HG02943 (cell line): Measurements from ENCODE around the gene FAM181A.

Source experiments
- ATAC-seq: cut with Tn5 transposase; IDR thresholded peaks from one replicate; pipeline ENCODE4 v1.9.1; 2021; ENCODE audit warnings: mild to moderate bottlenecking, low read depth, moderate library complexity; ENCODE audit not compliant: unreplicated experiment

The FAM181A gene

GRCh38 chr14:93928184-93929047, 1.3 kb downstream of the FAM181A start:
- ATAC-seq = no peak

GRCh38 chr14:93929048-93929535, 1.9 kb downstream of the FAM181A start:
- ATAC-seq = no peak

GRCh38 chr14:93929657-93930056, 2.5 kb downstream of the FAM181A start:
- ATAC-seq = no peak

DNA sequence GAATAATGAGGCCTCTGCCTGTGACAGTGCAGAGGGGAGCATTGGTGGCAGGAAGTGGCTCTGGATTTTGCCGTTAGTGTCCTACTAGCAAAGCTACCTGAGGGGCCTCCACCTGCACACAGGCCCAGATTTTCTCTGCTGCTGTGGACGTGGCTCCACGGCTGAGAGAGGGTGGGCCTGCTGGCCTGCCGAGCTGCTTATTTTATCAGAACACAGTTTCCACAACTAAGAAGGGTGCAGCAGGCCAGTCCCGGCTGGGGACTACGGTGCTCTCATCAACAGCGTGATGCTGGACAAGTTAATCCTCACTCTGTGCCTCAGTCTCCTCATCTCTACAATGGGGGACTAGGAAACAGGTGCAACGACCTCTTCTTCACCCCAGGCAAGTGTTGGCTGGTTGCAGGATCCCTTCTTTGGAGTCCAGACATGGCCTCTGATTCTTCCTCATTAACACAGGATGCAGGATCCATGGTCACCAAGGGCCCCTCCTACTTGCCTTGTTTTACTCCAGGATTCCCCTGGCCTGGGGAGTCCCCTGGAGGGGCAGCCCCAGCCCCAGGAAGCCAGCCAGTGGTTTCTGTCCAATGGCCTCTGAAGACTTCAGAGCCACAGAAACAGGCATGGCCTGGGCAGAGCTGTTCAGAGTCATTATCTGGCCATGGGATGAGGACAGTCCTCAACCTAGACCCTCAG, 3.3 kb downstream of the FAM181A start:
- ATAC-seq = no peak

- ATAC-seq = no peak
Measured at GRCh38 chr14:93930989-93931307, 3.8 kb downstream of the FAM181A start.

- no peak for ATAC-seq
Measured at GRCh38 chr14:93932642-93933041, 5.5 kb downstream of the FAM181A start.

GRCh38 chr14:93935213-93935612, 8.1 kb downstream of the FAM181A start:
- ATAC-seq = no peak

DNA sequence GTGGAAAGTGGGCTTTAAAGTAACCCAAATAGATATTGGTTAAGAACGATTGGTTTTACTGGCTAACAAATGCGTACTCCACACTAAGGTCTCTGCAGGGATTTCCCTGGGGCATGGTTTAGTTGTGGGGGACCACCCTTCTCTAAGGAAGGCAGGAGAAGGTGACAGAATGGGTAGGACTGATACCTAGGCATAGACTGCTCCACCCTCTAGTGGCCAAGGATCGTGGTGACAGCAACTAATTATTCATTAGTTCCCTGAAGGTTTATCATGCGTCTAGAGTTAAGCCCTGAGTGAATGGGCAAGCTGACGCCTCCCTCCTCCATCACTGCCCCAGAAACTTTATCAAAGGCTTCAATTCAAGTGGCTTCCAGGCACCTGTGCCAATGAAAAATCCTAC, 9.1 kb downstream of the FAM181A start:
- ATAC-seq = no peak

GRCh38 chr14:93936926-93937325, 9.8 kb downstream of the FAM181A start:
- no peak for ATAC-seq

DNA sequence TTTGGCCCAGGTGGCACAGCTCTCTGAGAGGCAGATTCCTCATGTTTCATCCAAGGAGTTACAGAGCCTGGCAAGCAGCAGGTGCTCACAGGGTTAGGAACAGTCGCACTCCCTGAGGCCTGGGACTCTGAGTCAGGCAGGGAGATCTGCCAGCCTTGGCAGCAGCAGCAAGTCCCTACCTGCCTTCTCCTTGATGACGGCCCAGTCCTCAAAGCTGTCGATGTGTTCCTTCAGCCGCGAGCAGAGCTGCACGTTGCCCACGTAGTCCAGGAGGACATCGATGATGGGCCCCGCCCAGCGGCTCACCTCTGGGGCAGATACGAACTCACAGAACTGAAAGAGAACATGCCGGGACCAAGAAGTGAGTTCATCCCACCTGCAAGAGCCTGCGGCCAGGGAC, 10.4 kb downstream of the FAM181A start:
- no peak for ATAC-seq

GRCh38 chr14:93938751-93939303, 11.7 kb downstream of the FAM181A start:
- ATAC-seq = no peak

DNA sequence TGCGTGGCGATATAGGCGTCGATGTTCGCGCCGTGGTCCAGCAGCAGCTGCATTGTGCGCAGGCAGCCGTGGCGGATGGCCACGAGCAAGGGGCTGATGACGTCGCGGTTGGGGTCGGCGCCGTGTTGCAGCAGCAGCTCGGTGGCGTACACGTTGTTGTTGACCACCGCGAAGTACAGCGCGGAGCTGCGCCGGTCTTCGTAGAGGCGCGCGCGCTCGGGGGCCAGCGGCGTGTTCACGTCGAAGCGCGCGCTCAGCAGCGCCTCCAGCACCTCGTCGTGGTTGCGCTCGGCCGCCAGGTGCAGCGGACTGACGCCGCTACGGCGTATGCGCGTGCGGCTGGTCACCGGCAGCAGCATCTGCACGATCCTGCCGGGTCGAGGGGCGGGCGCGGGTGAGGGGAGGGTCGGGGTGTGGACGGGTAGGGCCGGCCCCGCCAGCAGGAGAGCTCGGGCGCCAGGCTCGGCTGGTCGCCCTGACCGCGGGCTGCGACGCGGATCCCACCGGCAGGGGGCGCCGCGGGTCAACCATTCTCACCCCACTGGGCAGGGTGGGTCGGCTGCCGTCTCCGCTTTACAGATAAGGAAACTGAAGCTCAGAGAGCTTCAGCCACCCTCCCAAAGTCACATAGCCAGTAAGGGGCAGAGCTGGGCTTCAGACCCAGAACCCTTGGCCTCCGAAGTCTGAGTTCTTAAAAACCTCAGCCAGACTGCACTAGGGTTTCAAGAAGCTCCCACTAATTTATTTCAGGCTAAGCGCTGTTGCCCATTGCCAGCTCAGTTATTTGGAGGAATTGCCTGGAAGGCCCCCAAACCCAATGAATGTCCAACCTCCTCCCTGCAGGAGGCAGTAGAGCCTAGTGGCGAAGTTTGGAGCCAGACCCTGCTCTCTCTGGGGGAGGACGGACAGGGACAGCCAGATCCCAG, 12.4 kb downstream of the FAM181A start:
- peak; percentile 86 for ATAC-seq

DNA sequence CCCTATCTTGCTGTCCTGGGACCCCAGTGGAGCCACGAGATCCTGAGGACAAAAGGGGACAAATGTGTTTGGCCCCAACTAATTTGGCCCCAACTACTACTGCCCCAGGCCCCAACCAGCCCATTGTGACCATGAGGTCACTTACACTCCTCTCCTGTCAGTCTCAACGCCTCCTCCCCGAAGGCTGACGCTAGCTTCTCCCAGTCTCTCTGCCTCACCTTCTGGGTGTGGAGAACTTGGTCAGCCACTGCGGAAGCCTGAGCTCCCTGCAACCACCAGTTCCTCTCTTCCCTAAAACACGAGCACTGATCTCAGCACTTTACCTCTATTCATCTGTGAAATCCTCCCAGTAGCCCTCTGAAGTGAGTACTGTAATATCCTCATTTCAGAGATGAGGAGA, 13.3 kb downstream of the FAM181A start:
- no peak for ATAC-seq

DNA sequence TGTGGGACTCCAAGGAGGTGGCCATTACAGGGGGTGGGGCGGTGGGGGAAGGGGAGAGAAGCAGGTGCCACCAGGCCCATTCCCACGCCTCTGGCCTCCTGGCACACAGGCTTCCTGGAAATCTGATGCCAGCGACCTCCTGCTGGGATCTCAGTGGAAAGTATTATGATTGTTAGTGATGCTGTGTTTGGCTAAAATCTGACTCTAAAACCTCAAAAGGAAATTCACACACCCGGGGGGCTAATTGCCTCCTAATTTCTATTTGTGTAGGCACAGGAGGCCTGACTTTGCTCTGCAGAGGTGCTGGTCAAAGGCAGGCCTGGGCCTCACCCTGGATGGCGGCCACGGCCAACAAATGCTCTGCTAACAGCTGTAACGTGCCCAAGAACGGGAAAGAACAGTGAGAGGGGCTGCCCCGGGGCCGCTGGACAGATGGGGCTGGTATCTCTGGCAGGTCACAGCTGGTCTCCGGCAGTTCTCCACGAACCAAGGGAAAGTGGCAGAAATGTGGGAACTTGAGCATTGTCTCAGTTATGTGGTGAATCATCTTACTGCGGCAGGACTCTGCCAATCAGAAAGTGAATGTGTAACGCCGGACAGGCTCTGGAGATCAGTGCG, 14.3 kb downstream of the FAM181A start:
- ATAC-seq = no peak

DNA sequence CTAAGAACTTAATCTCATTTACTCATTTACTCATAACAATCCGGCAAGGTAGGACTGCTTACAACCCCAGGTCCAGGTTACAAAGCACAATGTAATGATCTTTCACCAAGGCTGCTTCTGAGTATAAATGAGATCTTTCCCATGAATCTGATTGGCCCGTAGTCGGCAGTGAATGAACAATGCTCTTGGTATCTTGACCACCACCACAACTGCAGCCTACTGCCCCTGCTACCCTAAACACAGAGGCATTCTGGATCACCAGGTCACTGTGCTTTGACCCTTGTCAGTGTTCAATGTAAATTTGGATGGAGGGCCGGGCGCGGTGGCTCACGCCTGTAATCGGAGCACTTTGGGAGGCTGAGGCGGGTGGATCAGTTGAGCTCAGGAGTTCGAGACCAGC, 15.9 kb downstream of the FAM181A start:
- no peak for ATAC-seq

DNA sequence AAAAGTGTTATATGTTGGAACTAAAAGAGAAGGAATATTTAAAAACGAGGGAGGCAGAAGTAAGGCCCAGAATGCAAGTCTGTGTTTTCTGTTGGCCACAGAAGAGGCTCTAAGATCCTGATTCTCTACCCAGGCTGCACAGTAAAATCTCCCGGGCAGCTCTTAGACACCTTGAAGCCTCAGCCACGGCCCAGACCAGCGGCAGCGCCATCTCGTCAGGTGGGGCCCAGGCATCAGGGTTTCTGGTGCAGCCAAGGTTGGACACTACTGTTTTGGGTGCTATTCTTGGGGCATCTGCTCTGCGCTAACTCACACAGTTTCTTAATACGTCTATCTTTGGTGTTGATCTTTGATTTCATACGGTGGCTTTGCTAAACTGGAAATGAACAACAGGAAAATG, 16.8 kb downstream of the FAM181A start:
- no peak for ATAC-seq

GRCh38 chr14:93944348-93945069, 17.4 kb downstream of the FAM181A start:
- ATAC-seq = no peak

- ATAC-seq = no peak
Measured at GRCh38 chr14:93945070-93945399, 17.9 kb downstream of the FAM181A start.

- no peak for ATAC-seq
Measured at GRCh38 chr14:93946104-93946503, 19.0 kb downstream of the FAM181A start.
